HG02884 (cell line): ENCODE data around the gene PTPRN.
"Not testable (repeated sequence)": the region's sequence is repeated elsewhere in the genome, so short reads cannot be mapped to it uniquely, and the experiment has no call there.

ENCODE experiments used
- ATAC-seq: cut with Tn5 transposase; IDR thresholded peaks from one replicate; pipeline ENCODE4 v1.9.1; 2021; ENCODE audit warnings: mild to moderate bottlenecking, moderate library complexity; ENCODE audit not compliant: unreplicated experiment

The PTPRN gene

GRCh38 chr2:219287580-219288265, 21.5 kb downstream of the PTPRN start:
- no peak for ATAC-seq

GRCh38 chr2:219287116-219287440, 22.1 kb downstream of the PTPRN start:
- not testable (repeated sequence) for ATAC-seq

- no peak for ATAC-seq
Measured at GRCh38 chr2:219286436-219287115, 22.6 kb downstream of the PTPRN start.

GRCh38 chr2:219285894-219286425, 23.2 kb downstream of the PTPRN start:
- ATAC-seq = no peak

GRCh38 chr2:219285373-219285735, 23.8 kb downstream of the PTPRN start:
- no peak for ATAC-seq

- no peak for ATAC-seq
Measured at GRCh38 chr2:219284501-219285372, 24.5 kb downstream of the PTPRN start.

- ATAC-seq = no peak
Measured at GRCh38 chr2:219282943-219283581, 26.1 kb downstream of the PTPRN start.

GRCh38 chr2:219282375-219282774, 26.8 kb downstream of the PTPRN start:
- no peak for ATAC-seq

GRCh38 chr2:219281588-219281987, 27.6 kb downstream of the PTPRN start:
- ATAC-seq = no peak

GRCh38 chr2:219280651-219281050, 28.6 kb downstream of the PTPRN start:
- no peak for ATAC-seq

GRCh38 chr2:219279916-219280516, 29.2 kb downstream of the PTPRN start:
- no peak for ATAC-seq

GRCh38 chr2:219279151-219279915, 29.9 kb downstream of the PTPRN start, which contains the start of gene DNAJB2:
Gene DNAJB2 (plus strand): TSS chr2:219279366. CDS start chr2:219279834, 468 bp downstream.
- peak; percentile 81 for ATAC-seq

GRCh38 chr2:219278655-219279150, 30.5 kb downstream of the PTPRN start:
- ATAC-seq = no peak

- peak; percentile 35 for ATAC-seq
Measured at GRCh38 chr2:219277703-219278654, 31.2 kb downstream of the PTPRN start.

- no peak for ATAC-seq
Measured at GRCh38 chr2:219274361-219274921, 34.8 kb downstream of the PTPRN start.

GRCh38 chr2:219273937-219274336, 35.3 kb downstream of the PTPRN start:
- ATAC-seq = no peak

- ATAC-seq = no peak
Measured at GRCh38 chr2:219272995-219273394, 36.2 kb downstream of the PTPRN start.

- ATAC-seq = no peak
Measured at GRCh38 chr2:219272356-219272755, 36.8 kb downstream of the PTPRN start.
